C4-2B (cell line): ENCODE measurements around the gene TMEM161B.
"Not testable (repeated sequence)": the region's sequence is repeated elsewhere in the genome, so short reads cannot be mapped to it uniquely, and the experiment has no call there.

ENCODE experiments used
- H3K27ac ChIP-seq: fragments of 450-650 bp; 2 replicates; pipeline ENCODE4 v1.5.1; 2017
- ZFX ChIP-seq: fragments of 450-650 bp; IDR thresholded peaks from 2 replicates; pipeline ENCODE4 v1.6.1; 2017
- TF ChIP-seq, protein P1 (sequence below): fragments of 450-650 bp; conservative IDR thresholded peaks from 2 replicates; pipeline ENCODE4 v1.5.1; 2017; ENCODE audit warnings: mild to moderate bottlenecking

The TMEM161B gene

DNA sequence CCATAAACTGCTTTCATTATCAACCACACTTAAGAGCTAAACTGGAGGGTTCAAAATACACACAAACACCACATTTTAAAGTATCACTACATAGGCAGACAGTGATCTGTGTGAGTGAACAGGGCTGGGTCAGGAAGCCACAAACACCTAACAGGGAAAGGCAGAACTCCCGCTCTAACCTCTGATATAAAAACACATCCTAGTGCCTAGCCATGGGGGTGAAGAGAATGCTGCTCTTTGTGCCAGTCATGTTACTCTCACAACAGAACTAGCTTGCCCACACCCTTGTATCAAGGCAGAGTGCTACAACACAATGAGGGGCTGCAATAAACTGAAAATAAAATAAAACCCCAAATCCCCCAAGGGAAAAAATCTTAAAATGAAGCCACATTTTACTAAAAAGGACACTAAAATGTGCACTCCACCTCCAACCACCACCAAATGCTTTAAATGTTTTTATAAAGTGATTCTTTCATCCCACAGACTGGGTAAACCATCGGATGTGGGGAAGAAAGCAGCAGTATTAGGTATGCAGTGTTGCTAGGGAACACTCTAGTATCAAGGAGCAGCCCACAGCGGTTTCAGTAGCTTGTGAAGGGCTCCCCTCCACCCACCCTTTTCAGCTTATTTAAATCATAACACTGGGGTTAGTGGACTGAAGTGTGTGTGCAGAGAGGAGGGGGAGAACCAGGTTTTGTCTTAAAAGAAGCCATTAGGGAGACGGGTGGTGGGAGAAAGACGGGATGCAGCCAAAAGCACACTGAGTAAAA lies 64.5 kb downstream of the TMEM161B start:
- H3K27ac ChIP-seq, result no peak overlapping the region
- TF ChIP-seq, protein P1, sequence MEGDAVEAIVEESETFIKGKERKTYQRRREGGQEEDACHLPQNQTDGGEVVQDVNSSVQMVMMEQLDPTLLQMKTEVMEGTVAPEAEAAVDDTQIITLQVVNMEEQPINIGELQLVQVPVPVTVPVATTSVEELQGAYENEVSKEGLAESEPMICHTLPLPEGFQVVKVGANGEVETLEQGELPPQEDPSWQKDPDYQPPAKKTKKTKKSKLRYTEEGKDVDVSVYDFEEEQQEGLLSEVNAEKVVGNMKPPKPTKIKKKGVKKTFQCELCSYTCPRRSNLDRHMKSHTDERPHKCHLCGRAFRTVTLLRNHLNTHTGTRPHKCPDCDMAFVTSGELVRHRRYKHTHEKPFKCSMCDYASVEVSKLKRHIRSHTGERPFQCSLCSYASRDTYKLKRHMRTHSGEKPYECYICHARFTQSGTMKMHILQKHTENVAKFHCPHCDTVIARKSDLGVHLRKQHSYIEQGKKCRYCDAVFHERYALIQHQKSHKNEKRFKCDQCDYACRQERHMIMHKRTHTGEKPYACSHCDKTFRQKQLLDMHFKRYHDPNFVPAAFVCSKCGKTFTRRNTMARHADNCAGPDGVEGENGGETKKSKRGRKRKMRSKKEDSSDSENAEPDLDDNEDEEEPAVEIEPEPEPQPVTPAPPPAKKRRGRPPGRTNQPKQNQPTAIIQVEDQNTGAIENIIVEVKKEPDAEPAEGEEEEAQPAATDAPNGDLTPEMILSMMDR, result no peak
- TF ChIP-seq ZFX, result no peak

DNA sequence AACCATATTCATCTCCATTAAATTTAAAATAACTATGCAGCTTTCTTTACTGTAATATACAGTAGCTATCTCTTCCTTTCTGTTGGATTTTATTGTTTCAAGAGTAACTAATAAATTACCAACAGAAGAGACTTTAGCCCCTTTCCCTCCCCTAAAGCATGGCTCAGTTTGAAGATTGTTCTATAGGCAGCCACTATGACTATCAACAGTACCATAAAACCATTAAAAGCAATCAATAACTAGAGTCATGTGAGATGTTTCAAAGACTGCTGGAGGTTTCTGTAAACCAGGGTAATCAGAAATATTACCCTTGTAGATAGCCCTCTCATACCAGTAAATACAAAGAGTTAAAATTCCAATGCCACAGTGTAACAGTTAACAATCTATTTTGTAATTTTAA lies 73.0 kb downstream of the TMEM161B start:
- no peak overlapping the region for H3K27ac ChIP-seq
- TF ChIP-seq, protein P1, result no peak
- TF ChIP-seq ZFX, result no peak

DNA sequence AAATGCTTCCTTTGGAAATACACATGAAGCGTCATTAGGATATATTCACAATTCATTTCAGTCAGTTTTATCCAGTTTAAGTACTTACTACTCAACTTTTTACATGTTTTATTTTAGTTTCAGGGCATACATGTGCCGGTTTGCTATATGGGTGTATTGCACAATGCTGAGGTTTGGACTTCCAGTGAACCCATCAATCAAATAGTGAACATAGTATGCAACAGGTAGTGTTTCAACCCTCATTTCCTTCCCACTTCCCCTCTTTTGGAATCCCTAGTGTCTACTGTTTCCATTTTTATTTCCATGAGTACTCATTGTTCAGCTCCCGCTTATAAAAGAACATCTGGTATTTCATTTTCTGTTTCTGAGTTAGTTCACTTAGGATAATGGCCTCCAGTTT lies 74.7 kb downstream of the TMEM161B start:
- TF ChIP-seq, protein P1, result no peak
- no peak for TF ChIP-seq ZFX
- H3K27ac ChIP-seq, result no peak overlapping the region

DNA sequence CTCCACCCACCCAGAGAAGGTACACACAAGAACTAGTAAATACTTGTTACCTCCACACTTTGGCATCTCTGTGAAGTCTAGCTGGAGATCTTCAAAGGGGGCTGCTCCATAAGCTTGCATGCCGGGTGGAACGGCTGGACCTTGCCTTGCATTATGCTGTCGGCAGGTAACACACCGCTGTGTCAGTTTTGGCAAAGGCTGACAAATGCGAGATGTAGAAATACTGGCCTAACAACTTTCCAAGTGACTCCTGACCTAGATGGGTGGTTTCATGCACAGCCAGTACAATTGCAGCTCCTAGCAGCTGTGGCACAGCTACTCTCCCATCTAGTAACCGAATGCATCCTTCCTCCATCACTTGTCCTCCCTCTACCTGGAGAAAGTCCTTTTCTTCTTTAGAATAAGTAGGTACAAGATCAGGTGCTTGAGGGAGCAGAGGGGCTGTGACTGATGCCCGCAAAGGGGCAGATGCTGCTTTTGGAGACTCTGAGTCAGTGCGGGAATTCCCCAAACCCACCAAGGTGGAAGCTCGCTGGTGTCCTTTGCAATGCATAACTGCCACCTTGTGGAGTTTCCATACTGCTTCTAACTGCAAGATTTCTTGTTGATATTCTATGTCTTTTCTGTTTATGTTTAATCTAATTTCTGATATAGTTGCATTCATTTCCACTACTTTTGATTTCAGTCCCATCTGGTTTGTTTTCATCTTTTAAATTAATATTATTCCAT lies 78.4 kb downstream of the TMEM161B start:
- H3K27ac ChIP-seq, result peak overlapping the region; percentile 30
- TF ChIP-seq, protein P1, result peak; percentile 28
- no peak for TF ChIP-seq ZFX

DNA sequence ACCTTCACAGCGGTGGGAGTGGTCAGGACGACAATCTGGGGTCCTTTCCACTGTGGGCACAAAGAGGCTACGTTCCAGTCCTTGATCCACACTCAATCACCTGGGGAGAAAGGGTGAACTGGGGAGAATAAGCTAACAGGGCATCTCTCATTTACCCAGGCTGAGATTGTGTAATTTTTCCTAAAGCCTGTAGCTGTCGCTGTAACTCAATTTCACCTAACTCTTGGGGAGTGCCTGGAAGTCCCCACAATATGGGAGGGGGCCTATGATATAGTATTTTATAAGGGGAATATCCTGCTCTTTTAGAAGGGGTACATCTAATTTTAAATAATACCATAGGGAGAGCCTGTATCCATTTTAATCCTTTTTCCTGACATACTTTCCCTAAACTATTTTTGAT lies 79.2 kb downstream of the TMEM161B start:
- H3K27ac ChIP-seq, result not testable (repeated sequence)

DNA sequence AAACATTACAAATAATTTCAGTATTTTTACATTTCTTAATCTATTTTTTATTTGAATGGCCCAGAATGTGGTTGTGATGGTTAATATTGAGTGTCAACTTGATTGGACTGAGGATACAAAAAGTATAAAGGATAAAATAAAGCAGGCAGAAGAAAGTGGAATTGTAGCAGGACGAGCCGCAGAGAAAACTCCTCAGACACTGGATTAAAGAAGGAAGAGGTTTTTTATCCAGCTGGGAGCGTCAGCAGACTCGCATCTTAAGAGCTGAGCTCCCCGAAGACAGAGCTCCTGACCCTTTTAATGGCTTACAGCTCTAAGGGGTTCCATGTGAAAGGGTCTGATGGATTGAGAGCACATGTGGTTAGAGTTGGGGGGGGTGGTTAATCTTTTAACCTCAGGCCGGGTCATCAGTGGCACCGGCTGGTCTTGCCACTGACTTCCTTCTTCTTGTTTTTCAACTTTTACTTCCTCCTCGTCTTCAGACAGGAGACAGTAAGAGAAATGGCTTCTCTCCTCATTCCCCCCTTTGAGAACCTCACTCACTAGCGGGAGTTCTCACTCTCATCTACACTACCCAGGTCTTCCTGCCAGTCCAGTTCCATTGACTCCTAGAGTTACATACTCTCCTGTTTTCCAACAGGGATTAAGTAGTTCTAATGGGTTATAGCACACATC lies 80.0 kb downstream of the TMEM161B start:
- no peak overlapping the region for H3K27ac ChIP-seq

DNA sequence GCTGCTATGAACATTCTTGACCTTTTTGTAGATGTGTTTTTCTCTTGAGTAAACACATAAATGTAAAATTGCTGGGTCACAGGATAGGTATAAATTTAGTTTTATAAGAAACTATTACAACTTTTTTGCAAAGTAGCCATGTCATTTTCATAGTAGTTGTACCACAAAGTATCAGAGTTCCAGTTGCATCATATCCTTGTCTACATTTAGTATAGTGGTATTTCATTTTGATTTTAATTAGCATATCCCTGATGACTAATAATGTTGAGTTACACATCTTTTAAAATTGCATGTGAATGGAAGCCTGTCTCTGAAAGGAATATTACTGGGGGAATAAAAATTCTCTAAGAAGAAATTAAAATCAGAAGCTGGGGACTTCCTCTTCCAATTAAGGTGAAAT lies 85.4 kb downstream of the TMEM161B start:
- TF ChIP-seq ZFX, result no peak
- TF ChIP-seq, protein P1, result no peak
- H3K27ac ChIP-seq, result no peak overlapping the region

More for the DNA sequence above, 80.0 kb downstream of the TMEM161B start:
- TF ChIP-seq, protein P1, result no peak
- no peak for TF ChIP-seq ZFX

DNA sequence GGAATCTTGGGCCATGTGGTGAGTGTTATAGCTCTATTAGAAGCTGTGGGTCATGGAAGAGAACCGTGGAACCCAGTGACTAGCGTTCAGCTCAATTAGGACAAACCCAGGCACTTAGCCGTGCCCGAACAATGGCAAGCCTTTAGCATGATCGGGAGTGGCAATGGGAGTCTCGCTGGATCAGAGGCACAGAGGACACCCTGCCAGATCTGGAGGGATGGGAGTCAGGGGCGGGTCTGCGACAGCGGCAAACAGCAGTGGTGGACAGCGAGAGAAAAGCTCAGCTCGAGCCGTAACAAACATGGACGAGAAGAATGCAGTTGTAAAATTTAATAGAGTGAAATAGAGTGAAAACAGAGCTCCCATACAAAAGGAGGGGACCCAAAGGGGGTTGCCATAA lies 91.2 kb downstream of the TMEM161B start:
- not testable (repeated sequence) for H3K27ac ChIP-seq
